Parathyroid adenoma (tissue), 2 donors: ENCODE results near the gene C4B.

Experiments used
- H2AFZ ChIP-seq: fragments of 300-600 bp; sonication (generic); one replicate; pipeline ENCODE4 v1.7.0; 2017; ENCODE audit warnings: antibody characterized with exemption, mild to moderate bottlenecking
- H3K27ac ChIP-seq: fragments of 300-600 bp; sonication (generic); one replicate; pipeline ENCODE4 v1.7.0; 2017
- H3K27me3 ChIP-seq: fragments of 300-600 bp; sonication (generic); one replicate; pipeline ENCODE4 v1.7.0; 2017; ENCODE audit warnings: low read length; ENCODE audit not compliant: control insufficient read depth, insufficient read depth
- H3K36me3 ChIP-seq: fragments of 300-600 bp; sonication (generic); one replicate; pipeline ENCODE4 v1.7.0; 2017; ENCODE audit warnings: low read length; ENCODE audit not compliant: control insufficient read depth, insufficient read depth
- H3K4me1 ChIP-seq: fragments of 300-600 bp; sonication (generic); one replicate; pipeline ENCODE4 v1.7.0; 2017; ENCODE audit warnings: control low read depth
- H3K4me2 ChIP-seq: fragments of 300-600 bp; sonication (generic); one replicate; pipeline ENCODE4 v1.7.0; 2017; ENCODE audit warnings: low read length
- H3K4me3 ChIP-seq: fragments of 300-600 bp; sonication (generic); one replicate; pipeline ENCODE4 v1.7.0; 2017; ENCODE audit warnings: low read depth, low read length
- H3K79me2 ChIP-seq: fragments of 300-600 bp; sonication (generic); one replicate; pipeline ENCODE4 v1.7.0; 2017; ENCODE audit warnings: control low read depth
- H3K9ac ChIP-seq: fragments of 300-600 bp; sonication (generic); one replicate; pipeline ENCODE4 v1.7.0; 2017; ENCODE audit warnings: mild to moderate bottlenecking
- H3K9me3 ChIP-seq: fragments of 300-600 bp; sonication (generic); one replicate; pipeline ENCODE4 v1.7.0; 2017; ENCODE audit warnings: low read length; ENCODE audit not compliant: control insufficient read depth
- CTCF ChIP-seq: fragments of 300-600 bp; sonication (generic); IDR thresholded peaks from one replicate; pipeline ENCODE4 v1.7.0; 2017; ENCODE audit warnings: antibody characterized with exemption, mild to moderate bottlenecking
- donor health status: primary hyperparathyroidism.

Gene C4B

GRCh38 chr6:31968326-31968725, 46.3 kb upstream of the C4B start:
- Histone ChIP-seq H3K4me1 (peaks cover 15% of the 10 kb centered on the region), H3K9me3 (no peaks in the 10 kb centered on the region), H3K4me3 (no peak overlapping the region), H3K36me3 (no peaks in the 10 kb centered on the region), H3K9ac (no peak overlapping the region), H3K27me3 (no peaks in the 10 kb centered on the region), H2AFZ (no peak overlapping the region), H3K79me2 (peaks cover 8% of the 10 kb centered on the region), H3K27ac (no peak overlapping the region), H3K4me2 (no peak overlapping the region)
- TF ChIP-seq CTCF: no peak

- no peak for TF ChIP-seq CTCF
- Histone ChIP-seq H3K9ac (no peak overlapping the region), H2AFZ (no peak overlapping the region), H3K9me3 (no peaks in the 10 kb centered on the region), H3K36me3 (no peaks in the 10 kb centered on the region), H3K4me2 (no peak overlapping the region), H3K4me3 (no peak overlapping the region), H3K27me3 (no peaks in the 10 kb centered on the region), H3K4me1 (peaks cover 15% of the 10 kb centered on the region), H3K79me2 (peaks cover 14% of the 10 kb centered on the region), H3K27ac (no peak overlapping the region)
Observed at GRCh38 chr6:31968791-31969711, 45.5 kb upstream of the C4B start.

GRCh38 chr6:31969712-31970603, 44.6 kb upstream of the C4B start:
- TF ChIP-seq CTCF: no peak
- Histone ChIP-seq H3K36me3 (no peaks in the 10 kb centered on the region), H3K27me3 (no peaks in the 10 kb centered on the region), H3K9ac (no peak overlapping the region), H3K27ac (no peak overlapping the region), H3K4me2 (peak overlapping the region; percentile 87), H3K79me2 (peaks cover 14% of the 10 kb centered on the region), H3K4me1 (peaks cover 15% of the 10 kb centered on the region), H3K4me3 (no peak overlapping the region), H3K9me3 (no peaks in the 10 kb centered on the region), H2AFZ (no peak overlapping the region)

- Histone ChIP-seq H2AFZ (no peak overlapping the region), H3K27me3 (no peaks in the 10 kb centered on the region), H3K4me3 (peak overlapping the region; percentile 92), H3K4me2 (peak overlapping the region; percentile 87), H3K79me2 (peaks cover 14% of the 10 kb centered on the region), H3K27ac (peak overlapping the region; percentile 95), H3K36me3 (no peaks in the 10 kb centered on the region), H3K4me1 (peaks cover 15% of the 10 kb centered on the region), H3K9me3 (no peaks in the 10 kb centered on the region), H3K9ac (no peak overlapping the region)
- TF ChIP-seq CTCF: no peak
Observed at GRCh38 chr6:31970604-31971271, 43.9 kb upstream of the C4B start.
